ENCODE measurements around the gene CAMKK1. TPM values are rescaled to one million over a fixed set of nuclear protein-coding genes. Genes with fewer than 3 reads are reported as not detected.
A peak's percentile ranks its signal among the peaks of the same experiment; 100 is the strongest.

Gene CAMKK1
- polyA plus RNA-seq, 1 experiment, result 2.8 TPM

DNA sequence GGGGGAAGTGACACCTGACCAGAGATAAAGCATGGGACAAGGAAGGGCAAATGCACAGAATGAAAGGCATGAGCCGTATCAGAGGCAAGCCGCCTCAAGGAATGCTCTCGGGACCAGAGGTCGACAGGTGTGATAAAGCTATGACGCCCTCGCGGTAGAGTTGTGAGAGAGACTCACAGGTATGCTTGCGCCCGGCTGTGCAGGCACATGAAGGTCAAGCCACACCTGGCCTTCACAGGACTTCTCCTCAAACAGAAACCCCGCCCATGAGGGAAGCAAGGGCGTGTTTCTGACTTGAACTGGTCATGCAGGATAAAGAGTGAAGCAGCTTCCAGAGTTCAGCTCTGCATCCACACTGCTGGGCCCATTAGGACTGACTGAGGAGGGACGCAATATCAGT, 54.6 kb downstream of the CAMKK1 start:
- CTCF ChIA-PET, result interaction anchor here (0.6 to 4.2 kb wide), 4 partner anchors 8 to 162 kb away, joined by 5 to 21 read pairs (median 12); partner anchors contain the start of gene NCBP3
- POLR2A ChIA-PET, result no interaction called here
- DNase-seq (ENCODE audit: low read depth, low spot score), result no peak
- TF ChIP-seq CTCF (IDR thresholded peaks at IDR 0.05; ENCODE audit: low read depth, low read length), result no peak
- H3K27ac ChIP-seq (ENCODE audit: low read depth, low read length), result no peak overlapping the region
- H3K9me3 ChIP-seq (ENCODE audit: control insufficient read depth, insufficient read depth, low read length), result no peaks in the 10 kb centered on the region
- no peak overlapping the region for H3K4me3 ChIP-seq (ENCODE audit: low read depth, low read length)
- H3K27me3 ChIP-seq (ENCODE audit: control insufficient read depth, insufficient read depth, low read length), result no peaks in the 10 kb centered on the region

GRCh38 chr17:3836551-3836950, 56.3 kb downstream of the CAMKK1 start:
- no peak for DNase-seq (ENCODE audit: low read depth, low spot score)
- no peaks in the 10 kb centered on the region for H3K27me3 ChIP-seq (ENCODE audit: control insufficient read depth, insufficient read depth, low read length)
- H3K27ac ChIP-seq (ENCODE audit: low read depth, low read length), result no peak overlapping the region
- CTCF ChIA-PET, result interaction anchor here (3.1 to 4.2 kb wide), 2 partner anchors 10 kb away, joined by 19 to 21 read pairs; partner anchors contain the start of gene NCBP3
- POLR2A ChIA-PET, result interaction anchor here (1.5 kb wide), 1 partner anchor 10 kb away, joined by 4 read pairs; the partner anchor contains the start of gene NCBP3
- no peak overlapping the region for H3K4me3 ChIP-seq (ENCODE audit: low read depth, low read length)
- TF ChIP-seq CTCF (IDR thresholded peaks at IDR 0.05; ENCODE audit: low read depth, low read length), result no peak
- H3K9me3 ChIP-seq (ENCODE audit: control insufficient read depth, insufficient read depth, low read length), result no peaks in the 10 kb centered on the region

GRCh38 chr17:3835410-3836229, 57.2 kb downstream of the CAMKK1 start:
- ChIA-PET CTCF (interaction anchor here (1.7 to 4.2 kb wide), 3 partner anchors 9 to 11 kb away, joined by 19 to 21 read pairs (median 21); partner anchors contain the start of gene NCBP3), POLR2A (no interaction called here)
- H3K4me3 ChIP-seq (ENCODE audit: low read depth, low read length), result no peak overlapping the region
- no peak overlapping the region for H3K27ac ChIP-seq (ENCODE audit: low read depth, low read length)
- no peak for TF ChIP-seq CTCF (IDR thresholded peaks at IDR 0.05; ENCODE audit: low read depth, low read length)
- no peaks in the 10 kb centered on the region for H3K27me3 ChIP-seq (ENCODE audit: control insufficient read depth, insufficient read depth, low read length)
- no peak for DNase-seq (ENCODE audit: low read depth, low spot score)
- no peaks in the 10 kb centered on the region for H3K9me3 ChIP-seq (ENCODE audit: control insufficient read depth, insufficient read depth, low read length)

DNA sequence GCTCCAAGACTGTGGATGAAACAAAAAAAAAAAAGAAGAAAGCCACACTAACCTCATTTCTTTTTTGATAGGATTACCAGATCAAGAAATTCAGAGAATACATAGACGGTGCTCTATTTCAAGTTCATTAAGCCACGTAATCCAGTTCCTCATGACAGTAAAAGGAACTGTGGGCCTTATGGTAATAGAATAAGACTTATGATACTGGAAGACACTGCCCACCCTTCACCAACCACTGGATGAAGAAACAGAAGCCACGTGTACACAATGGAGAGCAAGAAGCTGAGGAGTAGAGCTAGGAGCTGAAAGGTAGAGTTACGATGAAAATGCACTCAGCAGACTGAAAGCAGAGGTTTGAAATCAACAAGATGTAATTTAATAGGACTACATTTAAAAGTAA, 58.0 kb downstream of the CAMKK1 start:
- Histone ChIP-seq H3K9me3 (ENCODE audit: control insufficient read depth, insufficient read depth, low read length) (no peaks in the 10 kb centered on the region), H3K4me3 (ENCODE audit: low read depth, low read length) (no peak overlapping the region), H3K27me3 (ENCODE audit: control insufficient read depth, insufficient read depth, low read length) (no peaks in the 10 kb centered on the region), H3K27ac (ENCODE audit: low read depth, low read length) (no peak overlapping the region)
- DNase-seq (ENCODE audit: low read depth, low spot score), result no peak
- ChIA-PET CTCF (interaction anchor here (1.1 to 1.7 kb wide), 2 partner anchors 9 to 11 kb away, joined by 5 to 21 read pairs; partner anchors contain the start of gene NCBP3), POLR2A (no interaction called here)
- no peak for TF ChIP-seq CTCF (IDR thresholded peaks at IDR 0.05; ENCODE audit: low read depth, low read length)

GRCh38 chr17:3828852-3829232, 64.0 kb downstream of the CAMKK1 start:
- TF ChIP-seq CTCF (IDR thresholded peaks at IDR 0.05; ENCODE audit: low read depth, low read length), result no peak
- H3K9me3 ChIP-seq (ENCODE audit: control insufficient read depth, insufficient read depth, low read length), result no peaks in the 10 kb centered on the region
- ChIA-PET CTCF (interaction anchor here (5.9 to 6.6 kb wide), 2 partner anchors 16 to 93 kb away, joined by 74 to 116 read pairs; partner anchors contain the start of gene NCBP3), POLR2A (interaction anchor here (0.8 to 1.7 kb wide), 3 partner anchors 18 to 93 kb away, joined by 3 to 11 read pairs (median 3); no protein-coding TSS in a partner anchor)
- no peak overlapping the region for H3K4me3 ChIP-seq (ENCODE audit: low read depth, low read length)
- H3K27ac ChIP-seq (ENCODE audit: low read depth, low read length), result peak overlapping the region; percentile 73
- DNase-seq (ENCODE audit: low read depth, low spot score), result no peak
- no peaks in the 10 kb centered on the region for H3K27me3 ChIP-seq (ENCODE audit: control insufficient read depth, insufficient read depth, low read length)

Measured in AG04450 (cell line).